ENCODE data around the gene GOLGA8M. TPM values are rescaled to one million over a fixed set of nuclear protein-coding genes. Genes with fewer than 3 reads are reported as not detected.

The GOLGA8M gene
- total RNA-seq, 3 donors from 2014 or later, result 0.80 to 1.3 TPM; not detected in 1

Other genes with a start within 250 kb of the GOLGA8M start
- gene GOLGA8G, start 179.4 kb downstream of the GOLGA8M start, total RNA-seq, result not detected
- gene GOLGA6L25, start 158.9 kb downstream of the GOLGA8M start, total RNA-seq, result not detected
- gene GOLGA6L7, start 136.2 kb upstream of the GOLGA8M start, total RNA-seq, result not detected
- 1 to 10 TPM in 2 of 3 donors, under 1 TPM in 1; 0.69 to 2.0 (median 1.2) TPM for gene APBA2, start 173.6 kb upstream of the GOLGA8M start, total RNA-seq